Measurements from ENCODE around the gene TIPARP. TPM values are rescaled to one million over a fixed set of nuclear protein-coding genes. Genes with fewer than 3 reads are reported as not detected.

TIPARP gene
- total and polyA plus RNA-seq, 2 of the 8 experiments (the other 6 are each of a cell fraction or from before 2014, with no cell fraction given), result 1.6 to 5.8 TPM

- no peak for TF ChIP-seq RXRA (IDR thresholded peaks at IDR 0.05; ENCODE audit: insufficient read depth, low read depth, low read length)
Measured at GRCh38 chr3:156742401-156742800, 68.0 kb downstream of the TIPARP start (continued).
